ENCODE measurements around the gene CTDSPL.

DNA sequence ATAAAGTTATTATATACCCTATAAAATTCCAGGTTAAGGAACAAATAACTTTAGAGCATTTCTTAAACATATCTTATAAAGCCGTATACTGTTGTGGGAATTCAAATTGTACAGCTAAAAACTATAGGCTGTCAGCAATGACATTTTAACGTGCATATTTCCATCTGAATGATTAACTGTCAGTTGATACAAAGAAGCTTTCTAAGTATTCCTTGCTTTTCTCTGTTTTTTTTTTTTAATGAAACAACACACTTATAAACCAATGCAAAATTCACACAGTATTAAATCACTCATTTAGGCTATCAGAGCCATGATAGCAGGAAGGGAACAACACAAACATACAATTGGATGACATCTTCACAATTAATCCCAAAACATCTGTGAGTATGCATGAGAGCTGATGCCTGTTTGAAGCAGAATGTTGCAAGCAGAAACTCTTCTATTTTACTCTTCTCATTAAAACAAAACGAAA, 61.9 kb downstream of the CTDSPL start:
- TF ChIP-seq, protein P1, sequence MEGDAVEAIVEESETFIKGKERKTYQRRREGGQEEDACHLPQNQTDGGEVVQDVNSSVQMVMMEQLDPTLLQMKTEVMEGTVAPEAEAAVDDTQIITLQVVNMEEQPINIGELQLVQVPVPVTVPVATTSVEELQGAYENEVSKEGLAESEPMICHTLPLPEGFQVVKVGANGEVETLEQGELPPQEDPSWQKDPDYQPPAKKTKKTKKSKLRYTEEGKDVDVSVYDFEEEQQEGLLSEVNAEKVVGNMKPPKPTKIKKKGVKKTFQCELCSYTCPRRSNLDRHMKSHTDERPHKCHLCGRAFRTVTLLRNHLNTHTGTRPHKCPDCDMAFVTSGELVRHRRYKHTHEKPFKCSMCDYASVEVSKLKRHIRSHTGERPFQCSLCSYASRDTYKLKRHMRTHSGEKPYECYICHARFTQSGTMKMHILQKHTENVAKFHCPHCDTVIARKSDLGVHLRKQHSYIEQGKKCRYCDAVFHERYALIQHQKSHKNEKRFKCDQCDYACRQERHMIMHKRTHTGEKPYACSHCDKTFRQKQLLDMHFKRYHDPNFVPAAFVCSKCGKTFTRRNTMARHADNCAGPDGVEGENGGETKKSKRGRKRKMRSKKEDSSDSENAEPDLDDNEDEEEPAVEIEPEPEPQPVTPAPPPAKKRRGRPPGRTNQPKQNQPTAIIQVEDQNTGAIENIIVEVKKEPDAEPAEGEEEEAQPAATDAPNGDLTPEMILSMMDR (IDR thresholded peaks at IDR 0.05; ENCODE audit: poor library complexity): no peak
- TF ChIP-seq EZH2 (IDR thresholded peaks at IDR 0.05; ENCODE audit: borderline replicate concordance): no peak
